Tibial nerve (tissue), 4 donors: ENCODE results near the gene TDRD6.

ENCODE experiments used
- EP300 ChIP-seq, 2 donors: sonication (generic); formaldehyde crosslinking; IDR thresholded peaks; one replicate each; pipeline ENCODE4 v1.6.1; 2017; ENCODE audit warnings: antibody characterized with exemption in 2 of 2, mild to moderate bottlenecking in 1 of 2
- POLR2A ChIP-seq, 2 donors: fragments of 450-650 bp; IDR thresholded peaks; one replicate each; pipeline ENCODE4 v1.6.1; 2017; ENCODE audit warnings: antibody characterized with exemption in 2 of 2, mild to moderate bottlenecking in 2 of 2, moderate library complexity in 2 of 2
- TF ChIP-seq, protein P1 (sequence below), 5 experiments: fragments of 200-600 bp in 3 of 5; fragments of 450-650 bp in 2 of 5; sonication (generic) in 3 of 5; IDR thresholded peaks; one replicate each; pipeline ENCODE4 v1.5.1; 2016 to 2019; ENCODE audit warnings: antibody characterized with exemption in 5 of 5, mild to moderate bottlenecking in 3 of 5, moderate library complexity in 2 of 5

DNA sequence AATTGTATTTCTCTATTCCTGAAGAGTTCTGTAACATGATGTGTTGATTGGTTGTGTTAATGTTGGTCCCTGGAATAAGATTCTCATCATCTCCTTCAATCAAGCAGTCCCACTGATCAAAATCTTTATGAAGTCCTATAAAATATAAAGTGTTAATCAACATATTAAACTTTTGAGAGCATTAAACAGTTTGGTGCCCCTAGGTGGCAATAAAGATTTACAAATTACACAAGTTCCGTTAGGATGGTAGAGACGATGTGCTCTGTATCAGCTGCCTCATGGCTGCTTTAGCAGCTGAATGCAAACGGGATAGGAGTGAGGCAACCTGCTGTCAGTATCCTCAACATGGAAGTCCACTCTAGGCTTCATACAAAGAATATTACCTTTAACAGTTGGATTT lies 16.9 kb downstream of the TDRD6 start:
- TF ChIP-seq, protein P1, sequence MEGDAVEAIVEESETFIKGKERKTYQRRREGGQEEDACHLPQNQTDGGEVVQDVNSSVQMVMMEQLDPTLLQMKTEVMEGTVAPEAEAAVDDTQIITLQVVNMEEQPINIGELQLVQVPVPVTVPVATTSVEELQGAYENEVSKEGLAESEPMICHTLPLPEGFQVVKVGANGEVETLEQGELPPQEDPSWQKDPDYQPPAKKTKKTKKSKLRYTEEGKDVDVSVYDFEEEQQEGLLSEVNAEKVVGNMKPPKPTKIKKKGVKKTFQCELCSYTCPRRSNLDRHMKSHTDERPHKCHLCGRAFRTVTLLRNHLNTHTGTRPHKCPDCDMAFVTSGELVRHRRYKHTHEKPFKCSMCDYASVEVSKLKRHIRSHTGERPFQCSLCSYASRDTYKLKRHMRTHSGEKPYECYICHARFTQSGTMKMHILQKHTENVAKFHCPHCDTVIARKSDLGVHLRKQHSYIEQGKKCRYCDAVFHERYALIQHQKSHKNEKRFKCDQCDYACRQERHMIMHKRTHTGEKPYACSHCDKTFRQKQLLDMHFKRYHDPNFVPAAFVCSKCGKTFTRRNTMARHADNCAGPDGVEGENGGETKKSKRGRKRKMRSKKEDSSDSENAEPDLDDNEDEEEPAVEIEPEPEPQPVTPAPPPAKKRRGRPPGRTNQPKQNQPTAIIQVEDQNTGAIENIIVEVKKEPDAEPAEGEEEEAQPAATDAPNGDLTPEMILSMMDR (IDR thresholded peaks at IDR 0.05): peak in 3 of 5 experiments; percentile 20 to 32 (median 24)
- TF ChIP-seq EP300 (IDR thresholded peaks at IDR 0.05) (no peak), POLR2A (IDR thresholded peaks at IDR 0.05) (no peak)
